Stimulated activated CD4-positive, alpha-beta T cell treated with anti-CD3 and anti-CD28 coated beads, Interleukin-1b, Interleukin-23, amount 100 ng/mL, for 48 hours (primary cell): ENCODE data around the gene HHATL.

Experiments
- DNase-seq: peaks from one replicate; pipeline ENCODE4 v3.0.0-alpha.2; 2020

The HHATL gene

GRCh38 chr3:42682301-42683070, 20.1 kb downstream of the HHATL start:
- no peak for DNase-seq

- DNase-seq = no peak
Observed at GRCh38 chr3:42681361-42682038, 21.1 kb downstream of the HHATL start.

GRCh38 chr3:42680806-42681205, 21.8 kb downstream of the HHATL start:
- no peak for DNase-seq

GRCh38 chr3:42680271-42680670, 22.3 kb downstream of the HHATL start:
- no peak for DNase-seq

- DNase-seq = no peak
Observed at GRCh38 chr3:42678447-42678846, 24.2 kb downstream of the HHATL start.

- DNase-seq = no peak
Observed at GRCh38 chr3:42675909-42676308, 26.7 kb downstream of the HHATL start.

- DNase-seq = no peak
Observed at GRCh38 chr3:42674146-42674545, 28.5 kb downstream of the HHATL start.

GRCh38 chr3:42673082-42673481, 29.5 kb downstream of the HHATL start:
- no peak for DNase-seq

GRCh38 chr3:42672515-42672914, 30.1 kb downstream of the HHATL start:
- DNase-seq = no peak

- no peak for DNase-seq
Observed at GRCh38 chr3:42670670-42671069, 31.9 kb downstream of the HHATL start.

- no peak for DNase-seq
Observed at GRCh38 chr3:42670051-42670576, 32.5 kb downstream of the HHATL start.

GRCh38 chr3:42668793-42669217, 33.8 kb downstream of the HHATL start:
- DNase-seq = no peak

- no peak for DNase-seq
Observed at GRCh38 chr3:42668413-42668760, 34.2 kb downstream of the HHATL start.

GRCh38 chr3:42667523-42668412, 34.8 kb downstream of the HHATL start:
- no peak for DNase-seq

GRCh38 chr3:42667096-42667522, 35.5 kb downstream of the HHATL start:
- no peak for DNase-seq

- DNase-seq = no peak
Observed at GRCh38 chr3:42666577-42666998, 36.0 kb downstream of the HHATL start.

GRCh38 chr3:42666022-42666421, 36.6 kb downstream of the HHATL start:
- DNase-seq = no peak

- DNase-seq = no peak
Observed at GRCh38 chr3:42665050-42665878, 37.3 kb downstream of the HHATL start.

GRCh38 chr3:42664438-42664803, 38.2 kb downstream of the HHATL start:
- no peak for DNase-seq

- no peak for DNase-seq
Observed at GRCh38 chr3:42663581-42664437, 38.8 kb downstream of the HHATL start.

- DNase-seq = no peak
Observed at GRCh38 chr3:42662813-42663535, 39.6 kb downstream of the HHATL start.
